ENCODE results near the gene ACVRL1. TPM values are rescaled to one million over a fixed set of nuclear protein-coding genes. Genes with fewer than 3 reads are reported as not detected.

The ACVRL1 gene
- total and polyA plus RNA-seq, 9 of the 15 experiments (the other 6 are each of a cell fraction or from before 2014, with no cell fraction given) = 0.07 to 1.4 (median 0.30) TPM

- in situ Hi-C loops (cut with MboI) = no loop called here
- DNase-seq (ENCODE audit: extremely low read depth in 1 of 4, low spot score in 3 of 4) (peak in 2 of 4 experiments; percentile 19 to 30), FAIRE-seq (no peak), ATAC-seq (peak; percentile 12)
- Histone ChIP-seq H3K9ac (ENCODE audit: insufficient read depth in 1 of 2, low read depth in 2 of 2, low read length in 2 of 2) (peak overlapping the region; percentile 82 to 97), H3K36me3 (ENCODE audit: control insufficient read depth, insufficient read depth, low read length) (no peaks in the 10 kb centered on the region), H3K4me2 (ENCODE audit: insufficient read depth, low read length) (peak overlapping the region; percentile 86), H3K27me3 (ENCODE audit: control insufficient read depth in 2 of 2, insufficient read depth in 2 of 2, low read length in 2 of 2) (peaks cover 2 to 4% of the 10 kb centered on the region in 2 experiments; a peak in 1 of 5 replicates), H3K4me3 (peak overlapping the region; percentile 76), H3K27ac (ENCODE audit: extremely low read depth, low read depth, low read length) (peak overlapping the region; percentile 67), H3K4me1 (replicated peaks in 1 of 2; ENCODE audit: control insufficient read depth in 2 of 2, insufficient read depth in 2 of 2, low read length in 2 of 2) (peaks cover 16 to 30% of the 10 kb centered on the region in 2 experiments), H4K20me1 (replicated peaks; ENCODE audit: control insufficient read depth, insufficient read depth, low read length) (peaks cover 9% of the 10 kb centered on the region; the same call in 1 of the 2 replicates), H3K79me2 (ENCODE audit: control insufficient read depth, insufficient read depth, low read length) (peaks cover 43% of the 10 kb centered on the region), H3K9me1 (ENCODE audit: control insufficient read depth, insufficient read depth, low read length) (no peaks in the 10 kb centered on the region), H2AFZ (ENCODE audit: low read depth, low read length) (peak overlapping the region; percentile 71), H3K9me3 (replicated peaks; ENCODE audit: control insufficient read depth, insufficient read depth, low read depth, low read length) (no peaks in the 10 kb centered on the region)
- ChIA-PET POLR2A (interaction anchor here (1.5 kb wide), 1 partner anchor 10 kb away, joined by 3 read pairs; no protein-coding TSS in a partner anchor), CTCF (ENCODE audit: low intra/inter-chr PET ratio) (no interaction called here)
- no TSS peak for BruUV-seq (replicated peaks)
- intact Hi-C loops (cut with micrococcal nuclease) = no loop called here
- 1% methylated on average over 37 of the region's 50 CpGs for WGBS (ENCODE audit: insufficient coverage, low coverage, missing lambda C conversion rate)
- TF ChIP-seq YBX1 (IDR thresholded peaks at IDR 0.05) = no peak
- peak; percentile 88 for TF ChIP-seq REST (IDR thresholded peaks at IDR 0.05; ENCODE audit: borderline replicate concordance)
- no peak for TF ChIP-seq REST (CRISPR knock-in tag; IDR thresholded peaks at IDR 0.05; ENCODE audit: low read depth)
- TF ChIP-seq IRF9 (tag; IDR thresholded peaks at IDR 0.05) = no peak
- TF ChIP-seq ZNF449 (CRISPR knock-in tag; IDR thresholded peaks at IDR 0.05) = no peak
- no peak for TF ChIP-seq TEAD2 (tag; IDR thresholded peaks at IDR 0.05)
- no peak for TF ChIP-seq ZNF384 (IDR thresholded peaks at IDR 0.05; ENCODE audit: low read depth, low read length)
Measured at GRCh38 chr12:51951843-51952722, 44.8 kb downstream of the ACVRL1 start.
